Tibial nerve (tissue), 4 donors: ENCODE results near the gene IFT20.

ENCODE experiments used
- CTCF ChIP-seq, 5 experiments: fragments of 200-600 bp in 3 of 5; fragments of 450-650 bp in 2 of 5; sonication (generic) in 3 of 5; IDR thresholded peaks; one replicate each; pipeline ENCODE4 v1.5.1; 2016 to 2019; ENCODE audit warnings: antibody characterized with exemption in 5 of 5, mild to moderate bottlenecking in 3 of 5, moderate library complexity in 2 of 5
- EP300 ChIP-seq, 2 donors: sonication (generic); formaldehyde crosslinking; IDR thresholded peaks; one replicate each; pipeline ENCODE4 v1.6.1; 2017; ENCODE audit warnings: antibody characterized with exemption in 2 of 2, mild to moderate bottlenecking in 1 of 2

- TF ChIP-seq CTCF (IDR thresholded peaks at IDR 0.05): no peak
- no peak for TF ChIP-seq EP300 (IDR thresholded peaks at IDR 0.05)
Measured at GRCh38 chr17:28306954-28307401, 28.3 kb downstream of the IFT20 start.
